ENCODE measurements around the gene PBXIP1. TPM values are rescaled to one million over a fixed set of nuclear protein-coding genes. Genes with fewer than 3 reads are reported as not detected.

Gene PBXIP1
- total RNA-seq, 1 experiment from 2014 or later, result 21.6 TPM

- no CpG with 5 or more reads among the region's 15 CpGs for WGBS (ENCODE audit: extremely low coverage, insufficient read length, low lambda C conversion rate)
- no peak overlapping the region for H4K5ac ChIP-seq (ENCODE audit: insufficient read length, low read depth, low read length)
- TF ChIP-seq, protein P1, sequence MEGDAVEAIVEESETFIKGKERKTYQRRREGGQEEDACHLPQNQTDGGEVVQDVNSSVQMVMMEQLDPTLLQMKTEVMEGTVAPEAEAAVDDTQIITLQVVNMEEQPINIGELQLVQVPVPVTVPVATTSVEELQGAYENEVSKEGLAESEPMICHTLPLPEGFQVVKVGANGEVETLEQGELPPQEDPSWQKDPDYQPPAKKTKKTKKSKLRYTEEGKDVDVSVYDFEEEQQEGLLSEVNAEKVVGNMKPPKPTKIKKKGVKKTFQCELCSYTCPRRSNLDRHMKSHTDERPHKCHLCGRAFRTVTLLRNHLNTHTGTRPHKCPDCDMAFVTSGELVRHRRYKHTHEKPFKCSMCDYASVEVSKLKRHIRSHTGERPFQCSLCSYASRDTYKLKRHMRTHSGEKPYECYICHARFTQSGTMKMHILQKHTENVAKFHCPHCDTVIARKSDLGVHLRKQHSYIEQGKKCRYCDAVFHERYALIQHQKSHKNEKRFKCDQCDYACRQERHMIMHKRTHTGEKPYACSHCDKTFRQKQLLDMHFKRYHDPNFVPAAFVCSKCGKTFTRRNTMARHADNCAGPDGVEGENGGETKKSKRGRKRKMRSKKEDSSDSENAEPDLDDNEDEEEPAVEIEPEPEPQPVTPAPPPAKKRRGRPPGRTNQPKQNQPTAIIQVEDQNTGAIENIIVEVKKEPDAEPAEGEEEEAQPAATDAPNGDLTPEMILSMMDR (conservative IDR thresholded peaks at IDR 0.05), result no peak
- peaks cover 16% of the 10 kb centered on the region for H3K23me2 ChIP-seq (ENCODE audit: insufficient read length, low read depth, low read length, poor library complexity, severe bottlenecking)
- H2BK5ac ChIP-seq (ENCODE audit: insufficient read length, low read length), result no peak overlapping the region
- no peaks in the 10 kb centered on the region for H4K20me1 ChIP-seq (ENCODE audit: control insufficient read depth, insufficient read depth, insufficient read length)
- H4K8ac ChIP-seq (replicated peaks; ENCODE audit: insufficient read length, low read depth, low read length), result no peak overlapping the region
- peaks cover 4% of the 10 kb centered on the region; the same call in 1 of the 2 replicates for H3K4me1 ChIP-seq (ENCODE audit: insufficient read depth, low read length)
- Mint-ChIP-seq H3K9me3 (no peaks in the 10 kb centered on the region), H3K4me3 (no peak overlapping the region), H3K27me3 (ENCODE audit: low read depth) (no peaks in the 10 kb centered on the region), H3K36me3 (ENCODE audit: insufficient read depth in 1 of 3, low read depth in 3 of 3) (peaks cover 2 to 11% (median 10%) of the 10 kb centered on the region in 3 experiments; a peak in 6 of 7 replicates), H3K4me1 (peaks cover 38 to 42% of the 10 kb centered on the region in 2 experiments), H3K27ac (peak overlapping the region in 2 of 3 experiments; percentile 28 to 91; a peak in 1 of 7 replicates)
- no peak overlapping the region for H3K27ac ChIP-seq (ENCODE audit: insufficient read length, low read depth, low read length)
- H3T11ph ChIP-seq (ENCODE audit: low read length), result no peak overlapping the region
- no peak overlapping the region for H4K91ac ChIP-seq (ENCODE audit: insufficient read length, low read depth, low read length)
- no peaks in the 10 kb centered on the region for H3K9me3 ChIP-seq (ENCODE audit: control insufficient read depth, low read depth, low read length)
- no peak overlapping the region for H3K9ac ChIP-seq (ENCODE audit: extremely low read depth, insufficient read length, low read length)
- no peak overlapping the region for H3K4me2 ChIP-seq (ENCODE audit: insufficient read depth, insufficient read length, low read length)
- H3K4ac ChIP-seq (ENCODE audit: low read depth, low read length), result no peak overlapping the region
- H2BK12ac ChIP-seq (ENCODE audit: insufficient read length, low read depth, low read length), result no peak overlapping the region
- no peak overlapping the region for H3K56ac ChIP-seq (ENCODE audit: insufficient read length, low read depth, low read length)
- H2AK5ac ChIP-seq (ENCODE audit: insufficient read length, low read length), result no peak overlapping the region
- DNase-seq, result no peak
- H2AFZ ChIP-seq (ENCODE audit: low read length), result no peak overlapping the region
- H2BK120ac ChIP-seq (ENCODE audit: low read depth, low read length, poor library complexity, severe bottlenecking), result no peak overlapping the region
- no peak overlapping the region for H2BK15ac ChIP-seq (ENCODE audit: low read depth, low read length)
- H2BK20ac ChIP-seq (ENCODE audit: low read depth, low read length, poor library complexity, severe bottlenecking), result no peak overlapping the region
- H3K27me3 ChIP-seq (ENCODE audit: insufficient read depth, low read length), result no peaks in the 10 kb centered on the region
- H3K79me1 ChIP-seq (ENCODE audit: insufficient read depth, low read depth, low read length, poor library complexity, severe bottlenecking), result no peaks in the 10 kb centered on the region
- H3K14ac ChIP-seq (ENCODE audit: insufficient read depth, low read length), result no peak overlapping the region; the same call in 1 of the 2 replicates
- no peak overlapping the region for H3K18ac ChIP-seq (ENCODE audit: insufficient read length, low read depth, low read length)
- H3K23ac ChIP-seq (ENCODE audit: insufficient read length, low read depth, low read length), result no peak overlapping the region
- H3K79me2 ChIP-seq (ENCODE audit: insufficient read depth, low read length), result no peaks in the 10 kb centered on the region
Measured at GRCh38 chr1:154951901-154952657, 3.8 kb downstream of the PBXIP1 start.

Data from H9 (cell line).